ENCODE results near the gene RNF224. TPM values are rescaled to one million over a fixed set of nuclear protein-coding genes. Genes with fewer than 3 reads are reported as not detected.
A peak's percentile ranks its signal among the peaks of the same experiment; 100 is the strongest.

RNF224 gene
- total and polyA plus RNA-seq, 2 of the 13 experiments (the other 11 are each of a cell fraction or from before 2014, with no cell fraction given): 0.09 TPM; not detected in 1

GRCh38 chr9:137205126-137206069 is 21.9 kb upstream of the RNF224 start, which contains the start of the genes NDOR1 and TMEM203 (continued):
- TF ChIP-seq KDM5A (IDR thresholded peaks at IDR 0.05; ENCODE audit: borderline replicate concordance, low read length) (peak; percentile 99), ZKSCAN8 (CRISPR knock-in tag; IDR thresholded peaks at IDR 0.05; ENCODE audit: borderline replicate concordance) (no peak), LRRFIP1 (CRISPR knock-in tag; conservative IDR thresholded peaks at IDR 0.05) (no peak), GABPB1 (CRISPR knock-in tag; IDR thresholded peaks at IDR 0.05) (peak; percentile 98), HIVEP1 (CRISPR knock-in tag; IDR thresholded peaks at IDR 0.05) (peak; percentile 54), ELF3 (CRISPR knock-in tag; IDR thresholded peaks at IDR 0.05) (peak; percentile 81), ZFP36L2 (CRISPR knock-in tag; IDR thresholded peaks at IDR 0.05) (no peak), CAMTA2 (CRISPR knock-in tag; IDR thresholded peaks at IDR 0.05; ENCODE audit: borderline replicate concordance) (no peak; the same call in 1 of the 2 replicates), YEATS4 (CRISPR knock-in tag; IDR thresholded peaks at IDR 0.05; ENCODE audit: borderline replicate concordance) (peak; percentile 82), ZMAT5 (CRISPR knock-in tag; IDR thresholded peaks at IDR 0.05; ENCODE audit: borderline replicate concordance, low read depth) (no peak), ZNF563 (CRISPR knock-in tag; IDR thresholded peaks at IDR 0.05) (peak; percentile 63)
- TF ChIP-seq, protein P1, sequence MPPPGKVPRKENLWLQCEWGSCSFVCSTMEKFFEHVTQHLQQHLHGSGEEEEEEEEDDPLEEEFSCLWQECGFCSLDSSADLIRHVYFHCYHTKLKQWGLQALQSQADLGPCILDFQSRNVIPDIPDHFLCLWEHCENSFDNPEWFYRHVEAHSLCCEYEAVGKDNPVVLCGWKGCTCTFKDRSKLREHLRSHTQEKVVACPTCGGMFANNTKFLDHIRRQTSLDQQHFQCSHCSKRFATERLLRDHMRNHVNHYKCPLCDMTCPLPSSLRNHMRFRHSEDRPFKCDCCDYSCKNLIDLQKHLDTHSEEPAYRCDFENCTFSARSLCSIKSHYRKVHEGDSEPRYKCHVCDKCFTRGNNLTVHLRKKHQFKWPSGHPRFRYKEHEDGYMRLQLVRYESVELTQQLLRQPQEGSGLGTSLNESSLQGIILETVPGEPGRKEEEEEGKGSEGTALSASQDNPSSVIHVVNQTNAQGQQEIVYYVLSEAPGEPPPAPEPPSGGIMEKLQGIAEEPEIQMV (CRISPR knock-in tag; IDR thresholded peaks at IDR 0.05; ENCODE audit: low read depth): no peak
- TF ChIP-seq, protein P2, sequence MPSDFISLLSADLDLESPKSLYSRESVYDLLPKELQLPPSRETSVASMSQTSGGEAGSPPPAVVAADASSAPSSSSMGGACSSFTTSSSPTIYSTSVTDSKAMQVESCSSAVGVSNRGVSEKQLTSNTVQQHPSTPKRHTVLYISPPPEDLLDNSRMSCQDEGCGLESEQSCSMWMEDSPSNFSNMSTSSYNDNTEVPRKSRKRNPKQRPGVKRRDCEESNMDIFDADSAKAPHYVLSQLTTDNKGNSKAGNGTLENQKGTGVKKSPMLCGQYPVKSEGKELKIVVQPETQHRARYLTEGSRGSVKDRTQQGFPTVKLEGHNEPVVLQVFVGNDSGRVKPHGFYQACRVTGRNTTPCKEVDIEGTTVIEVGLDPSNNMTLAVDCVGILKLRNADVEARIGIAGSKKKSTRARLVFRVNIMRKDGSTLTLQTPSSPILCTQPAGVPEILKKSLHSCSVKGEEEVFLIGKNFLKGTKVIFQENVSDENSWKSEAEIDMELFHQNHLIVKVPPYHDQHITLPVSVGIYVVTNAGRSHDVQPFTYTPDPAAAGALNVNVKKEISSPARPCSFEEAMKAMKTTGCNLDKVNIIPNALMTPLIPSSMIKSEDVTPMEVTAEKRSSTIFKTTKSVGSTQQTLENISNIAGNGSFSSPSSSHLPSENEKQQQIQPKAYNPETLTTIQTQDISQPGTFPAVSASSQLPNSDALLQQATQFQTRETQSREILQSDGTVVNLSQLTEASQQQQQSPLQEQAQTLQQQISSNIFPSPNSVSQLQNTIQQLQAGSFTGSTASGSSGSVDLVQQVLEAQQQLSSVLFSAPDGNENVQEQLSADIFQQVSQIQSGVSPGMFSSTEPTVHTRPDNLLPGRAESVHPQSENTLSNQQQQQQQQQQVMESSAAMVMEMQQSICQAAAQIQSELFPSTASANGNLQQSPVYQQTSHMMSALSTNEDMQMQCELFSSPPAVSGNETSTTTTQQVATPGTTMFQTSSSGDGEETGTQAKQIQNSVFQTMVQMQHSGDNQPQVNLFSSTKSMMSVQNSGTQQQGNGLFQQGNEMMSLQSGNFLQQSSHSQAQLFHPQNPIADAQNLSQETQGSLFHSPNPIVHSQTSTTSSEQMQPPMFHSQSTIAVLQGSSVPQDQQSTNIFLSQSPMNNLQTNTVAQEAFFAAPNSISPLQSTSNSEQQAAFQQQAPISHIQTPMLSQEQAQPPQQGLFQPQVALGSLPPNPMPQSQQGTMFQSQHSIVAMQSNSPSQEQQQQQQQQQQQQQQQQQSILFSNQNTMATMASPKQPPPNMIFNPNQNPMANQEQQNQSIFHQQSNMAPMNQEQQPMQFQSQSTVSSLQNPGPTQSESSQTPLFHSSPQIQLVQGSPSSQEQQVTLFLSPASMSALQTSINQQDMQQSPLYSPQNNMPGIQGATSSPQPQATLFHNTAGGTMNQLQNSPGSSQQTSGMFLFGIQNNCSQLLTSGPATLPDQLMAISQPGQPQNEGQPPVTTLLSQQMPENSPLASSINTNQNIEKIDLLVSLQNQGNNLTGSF (CRISPR knock-in tag; IDR thresholded peaks at IDR 0.05): no peak
- TF ChIP-seq, protein P3, sequence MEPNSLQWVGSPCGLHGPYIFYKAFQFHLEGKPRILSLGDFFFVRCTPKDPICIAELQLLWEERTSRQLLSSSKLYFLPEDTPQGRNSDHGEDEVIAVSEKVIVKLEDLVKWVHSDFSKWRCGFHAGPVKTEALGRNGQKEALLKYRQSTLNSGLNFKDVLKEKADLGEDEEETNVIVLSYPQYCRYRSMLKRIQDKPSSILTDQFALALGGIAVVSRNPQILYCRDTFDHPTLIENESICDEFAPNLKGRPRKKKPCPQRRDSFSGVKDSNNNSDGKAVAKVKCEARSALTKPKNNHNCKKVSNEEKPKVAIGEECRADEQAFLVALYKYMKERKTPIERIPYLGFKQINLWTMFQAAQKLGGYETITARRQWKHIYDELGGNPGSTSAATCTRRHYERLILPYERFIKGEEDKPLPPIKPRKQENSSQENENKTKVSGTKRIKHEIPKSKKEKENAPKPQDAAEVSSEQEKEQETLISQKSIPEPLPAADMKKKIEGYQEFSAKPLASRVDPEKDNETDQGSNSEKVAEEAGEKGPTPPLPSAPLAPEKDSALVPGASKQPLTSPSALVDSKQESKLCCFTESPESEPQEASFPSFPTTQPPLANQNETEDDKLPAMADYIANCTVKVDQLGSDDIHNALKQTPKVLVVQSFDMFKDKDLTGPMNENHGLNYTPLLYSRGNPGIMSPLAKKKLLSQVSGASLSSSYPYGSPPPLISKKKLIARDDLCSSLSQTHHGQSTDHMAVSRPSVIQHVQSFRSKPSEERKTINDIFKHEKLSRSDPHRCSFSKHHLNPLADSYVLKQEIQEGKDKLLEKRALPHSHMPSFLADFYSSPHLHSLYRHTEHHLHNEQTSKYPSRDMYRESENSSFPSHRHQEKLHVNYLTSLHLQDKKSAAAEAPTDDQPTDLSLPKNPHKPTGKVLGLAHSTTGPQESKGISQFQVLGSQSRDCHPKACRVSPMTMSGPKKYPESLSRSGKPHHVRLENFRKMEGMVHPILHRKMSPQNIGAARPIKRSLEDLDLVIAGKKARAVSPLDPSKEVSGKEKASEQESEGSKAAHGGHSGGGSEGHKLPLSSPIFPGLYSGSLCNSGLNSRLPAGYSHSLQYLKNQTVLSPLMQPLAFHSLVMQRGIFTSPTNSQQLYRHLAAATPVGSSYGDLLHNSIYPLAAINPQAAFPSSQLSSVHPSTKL (CRISPR knock-in tag; IDR thresholded peaks at IDR 0.05): peak; percentile 49; the same call in 1 of the 2 replicates
